GM06990 (cell line): ENCODE results near the gene WIF1.

ENCODE experiments used
- DNase-seq: peaks from one replicate; pipeline ENCODE4 v3.0.0-alpha.2; 2011; ENCODE audit not compliant: insufficient read length; ENCODE audit errors: extremely low read depth
- H3K27me3 ChIP-seq: replicated peaks from 2 replicates; pipeline ENCODE4 v1.6.0; 2011; ENCODE audit warnings: low read length; ENCODE audit not compliant: control insufficient read depth, insufficient read depth
- H3K36me3 ChIP-seq: 2 replicates; pipeline ENCODE4 v1.5.1; 2011; ENCODE audit warnings: low read length; ENCODE audit not compliant: control insufficient read depth, insufficient read depth
- H3K4me3 ChIP-seq: replicated peaks from 2 replicates; pipeline ENCODE4 v1.5.1; 2011; ENCODE audit warnings: low read depth, mild to moderate bottlenecking, control low read depth, low read length
- CTCF ChIP-seq: IDR thresholded peaks from 2 replicates; pipeline ENCODE4 v1.5.1; 2011; ENCODE audit warnings: low read length, control low read depth, mild to moderate bottlenecking, inconsistent platforms; ENCODE audit not compliant: insufficient read depth, poor library complexity, severe bottlenecking

WIF1 gene

GRCh38 chr12:65164244-65164643 lies 43.1 kb upstream of the WIF1 start:
- TF ChIP-seq CTCF, result no peak
- no peak overlapping the region for H3K4me3 ChIP-seq
- DNase-seq, result no peak
- no peaks in the 10 kb centered on the region for H3K36me3 ChIP-seq
- H3K27me3 ChIP-seq, result no peaks in the 10 kb centered on the region

- Histone ChIP-seq H3K27me3 (no peaks in the 10 kb centered on the region), H3K36me3 (no peaks in the 10 kb centered on the region), H3K4me3 (no peak overlapping the region)
- no peak for TF ChIP-seq CTCF
- no peak for DNase-seq
Observed at GRCh38 chr12:65162609-65163008, 41.5 kb upstream of the WIF1 start.

- TF ChIP-seq CTCF, result no peak
- H3K36me3 ChIP-seq, result no peaks in the 10 kb centered on the region
- peak overlapping the region; percentile 43 for H3K4me3 ChIP-seq
- DNase-seq, result no peak
- H3K27me3 ChIP-seq, result no peaks in the 10 kb centered on the region
Observed at GRCh38 chr12:65157091-65157490, 36.0 kb upstream of the WIF1 start.

GRCh38 chr12:65156366-65156841 lies 35.3 kb upstream of the WIF1 start:
- H3K27me3 ChIP-seq, result no peaks in the 10 kb centered on the region
- DNase-seq, result peak; percentile 65
- no peak for TF ChIP-seq CTCF
- H3K4me3 ChIP-seq, result peak overlapping the region; percentile 43
- no peaks in the 10 kb centered on the region for H3K36me3 ChIP-seq

- no peaks in the 10 kb centered on the region for H3K36me3 ChIP-seq
- no peak overlapping the region for H3K4me3 ChIP-seq
- H3K27me3 ChIP-seq, result no peaks in the 10 kb centered on the region
- TF ChIP-seq CTCF, result no peak
- DNase-seq, result peak; percentile 6
Observed at GRCh38 chr12:65155784-65156183, 34.7 kb upstream of the WIF1 start.

GRCh38 chr12:65152596-65152995 lies 31.5 kb upstream of the WIF1 start:
- H3K27me3 ChIP-seq, result no peaks in the 10 kb centered on the region; the same call in 1 of the 2 replicates
- no peak for TF ChIP-seq CTCF
- no peaks in the 10 kb centered on the region for H3K36me3 ChIP-seq
- no peak overlapping the region for H3K4me3 ChIP-seq
- DNase-seq, result no peak
